Measurements from ENCODE around the gene TOP3B.

DNA sequence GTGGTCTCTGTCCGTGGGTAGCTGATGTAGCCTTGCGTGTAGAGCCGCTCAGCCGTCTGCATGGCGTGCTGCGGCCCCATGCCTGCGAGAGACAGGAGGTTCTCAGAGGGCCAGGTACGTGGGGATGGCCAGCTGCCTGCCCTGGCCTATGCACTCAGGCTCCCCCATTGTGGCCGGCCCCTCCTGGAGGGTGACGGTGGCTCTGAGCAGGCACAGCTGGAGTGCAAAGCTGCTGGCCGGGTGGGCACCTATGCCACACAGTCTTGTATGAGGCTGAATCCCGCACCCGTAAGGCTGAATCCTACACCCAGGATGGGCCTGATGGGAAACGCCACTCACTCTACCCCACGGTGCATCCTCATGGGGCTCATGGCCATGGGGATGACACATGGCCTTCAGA is 18.4 kb downstream of the TOP3B start:
- TF ChIP-seq POLR2A (IDR thresholded peaks at IDR 0.05): no peak
- TF ChIP-seq, protein P1, sequence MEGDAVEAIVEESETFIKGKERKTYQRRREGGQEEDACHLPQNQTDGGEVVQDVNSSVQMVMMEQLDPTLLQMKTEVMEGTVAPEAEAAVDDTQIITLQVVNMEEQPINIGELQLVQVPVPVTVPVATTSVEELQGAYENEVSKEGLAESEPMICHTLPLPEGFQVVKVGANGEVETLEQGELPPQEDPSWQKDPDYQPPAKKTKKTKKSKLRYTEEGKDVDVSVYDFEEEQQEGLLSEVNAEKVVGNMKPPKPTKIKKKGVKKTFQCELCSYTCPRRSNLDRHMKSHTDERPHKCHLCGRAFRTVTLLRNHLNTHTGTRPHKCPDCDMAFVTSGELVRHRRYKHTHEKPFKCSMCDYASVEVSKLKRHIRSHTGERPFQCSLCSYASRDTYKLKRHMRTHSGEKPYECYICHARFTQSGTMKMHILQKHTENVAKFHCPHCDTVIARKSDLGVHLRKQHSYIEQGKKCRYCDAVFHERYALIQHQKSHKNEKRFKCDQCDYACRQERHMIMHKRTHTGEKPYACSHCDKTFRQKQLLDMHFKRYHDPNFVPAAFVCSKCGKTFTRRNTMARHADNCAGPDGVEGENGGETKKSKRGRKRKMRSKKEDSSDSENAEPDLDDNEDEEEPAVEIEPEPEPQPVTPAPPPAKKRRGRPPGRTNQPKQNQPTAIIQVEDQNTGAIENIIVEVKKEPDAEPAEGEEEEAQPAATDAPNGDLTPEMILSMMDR (IDR thresholded peaks at IDR 0.05): no peak

Measured in right lobe of liver (tissue), 4 donors.